Gastroesophageal sphincter (tissue), 3 donors: ENCODE measurements around the gene ENAM.
"Not testable (repeated sequence)": the region's sequence is repeated elsewhere in the genome, so short reads cannot be mapped to it uniquely, and the experiment has no call there.

Source experiments
- CTCF ChIP-seq, 4 experiments: fragments of 200-600 bp in 2 of 4; fragments of 450-650 bp in 2 of 4; sonication (generic) in 1 of 4; IDR thresholded peaks; one replicate each; pipeline ENCODE4 v1.5.1; 2017 to 2019; ENCODE audit warnings: antibody characterized with exemption in 4 of 4, mild to moderate bottlenecking in 2 of 4, moderate library complexity in 2 of 4
- POLR2A ChIP-seq, 2 donors: fragments of 450-650 bp; IDR thresholded peaks; one replicate each; pipeline ENCODE4 v1.6.1; 2017; ENCODE audit warnings: antibody characterized with exemption in 2 of 2, mild to moderate bottlenecking in 2 of 2, moderate library complexity in 1 of 2

- not testable (repeated sequence) for TF ChIP-seq POLR2A, CTCF (IDR thresholded peaks at IDR 0.05)
These were observed 66.1 kb downstream of the ENAM start for GRCh38 chr4:70694633-70695032.
